ENCODE results near the gene SPRR2B.

DNA sequence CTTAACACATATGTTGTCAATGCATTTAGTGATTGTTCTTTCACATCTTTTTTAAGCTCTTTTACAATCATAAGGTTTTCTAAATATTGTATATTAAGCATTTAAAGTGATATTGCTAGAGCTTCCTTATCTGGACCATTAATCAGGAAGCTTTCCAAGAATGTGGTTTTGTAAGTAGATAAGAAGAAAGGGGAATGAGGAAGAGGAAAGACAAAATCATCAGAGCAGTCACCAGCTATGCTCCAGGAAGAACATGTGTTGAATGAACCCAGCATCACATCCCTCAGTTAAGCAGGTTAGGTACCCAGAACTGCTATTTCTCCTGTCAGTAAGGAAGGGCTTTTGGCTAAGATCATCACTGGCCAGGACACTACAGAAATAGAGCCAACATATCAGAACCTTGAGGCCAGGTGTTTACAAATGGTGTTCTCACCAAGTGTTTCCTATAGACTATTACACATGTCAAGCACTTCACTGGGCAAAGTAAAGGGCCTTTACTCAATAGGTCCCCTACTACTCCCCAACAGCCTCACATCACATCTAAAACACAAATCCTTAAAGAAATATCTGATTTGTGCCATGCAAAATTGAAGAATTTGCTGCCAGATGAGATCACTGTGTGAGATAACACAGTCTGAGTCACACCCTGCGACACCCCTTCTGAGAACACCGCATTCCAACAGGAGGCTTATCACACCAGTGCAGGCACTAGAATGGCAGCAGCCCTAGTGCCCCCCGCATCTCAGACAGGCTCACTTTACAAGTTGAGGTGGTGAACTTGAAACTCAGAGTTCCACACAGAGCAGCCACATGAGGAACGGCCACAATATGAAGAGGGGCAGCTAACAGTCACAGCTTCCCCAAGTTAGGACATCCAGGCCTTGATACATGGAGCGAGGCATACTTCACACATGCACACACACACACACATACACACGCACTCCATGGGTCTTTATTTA lies 12.3 kb downstream of the SPRR2B start:
- TF ChIP-seq ZNF24 (IDR thresholded peaks at IDR 0.05), result no peak
- TF ChIP-seq, protein P1, sequence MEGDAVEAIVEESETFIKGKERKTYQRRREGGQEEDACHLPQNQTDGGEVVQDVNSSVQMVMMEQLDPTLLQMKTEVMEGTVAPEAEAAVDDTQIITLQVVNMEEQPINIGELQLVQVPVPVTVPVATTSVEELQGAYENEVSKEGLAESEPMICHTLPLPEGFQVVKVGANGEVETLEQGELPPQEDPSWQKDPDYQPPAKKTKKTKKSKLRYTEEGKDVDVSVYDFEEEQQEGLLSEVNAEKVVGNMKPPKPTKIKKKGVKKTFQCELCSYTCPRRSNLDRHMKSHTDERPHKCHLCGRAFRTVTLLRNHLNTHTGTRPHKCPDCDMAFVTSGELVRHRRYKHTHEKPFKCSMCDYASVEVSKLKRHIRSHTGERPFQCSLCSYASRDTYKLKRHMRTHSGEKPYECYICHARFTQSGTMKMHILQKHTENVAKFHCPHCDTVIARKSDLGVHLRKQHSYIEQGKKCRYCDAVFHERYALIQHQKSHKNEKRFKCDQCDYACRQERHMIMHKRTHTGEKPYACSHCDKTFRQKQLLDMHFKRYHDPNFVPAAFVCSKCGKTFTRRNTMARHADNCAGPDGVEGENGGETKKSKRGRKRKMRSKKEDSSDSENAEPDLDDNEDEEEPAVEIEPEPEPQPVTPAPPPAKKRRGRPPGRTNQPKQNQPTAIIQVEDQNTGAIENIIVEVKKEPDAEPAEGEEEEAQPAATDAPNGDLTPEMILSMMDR (IDR thresholded peaks at IDR 0.05 in 2 of 3, conservative IDR thresholded peaks at IDR 0.05 in 1 of 3; ENCODE audit: control insufficient read depth in 2 of 3, extremely low read depth in 1 of 3, insufficient read depth in 1 of 3, low read depth in 3 of 3, low read length in 3 of 3), result no peak
- TF ChIP-seq, protein P2, sequence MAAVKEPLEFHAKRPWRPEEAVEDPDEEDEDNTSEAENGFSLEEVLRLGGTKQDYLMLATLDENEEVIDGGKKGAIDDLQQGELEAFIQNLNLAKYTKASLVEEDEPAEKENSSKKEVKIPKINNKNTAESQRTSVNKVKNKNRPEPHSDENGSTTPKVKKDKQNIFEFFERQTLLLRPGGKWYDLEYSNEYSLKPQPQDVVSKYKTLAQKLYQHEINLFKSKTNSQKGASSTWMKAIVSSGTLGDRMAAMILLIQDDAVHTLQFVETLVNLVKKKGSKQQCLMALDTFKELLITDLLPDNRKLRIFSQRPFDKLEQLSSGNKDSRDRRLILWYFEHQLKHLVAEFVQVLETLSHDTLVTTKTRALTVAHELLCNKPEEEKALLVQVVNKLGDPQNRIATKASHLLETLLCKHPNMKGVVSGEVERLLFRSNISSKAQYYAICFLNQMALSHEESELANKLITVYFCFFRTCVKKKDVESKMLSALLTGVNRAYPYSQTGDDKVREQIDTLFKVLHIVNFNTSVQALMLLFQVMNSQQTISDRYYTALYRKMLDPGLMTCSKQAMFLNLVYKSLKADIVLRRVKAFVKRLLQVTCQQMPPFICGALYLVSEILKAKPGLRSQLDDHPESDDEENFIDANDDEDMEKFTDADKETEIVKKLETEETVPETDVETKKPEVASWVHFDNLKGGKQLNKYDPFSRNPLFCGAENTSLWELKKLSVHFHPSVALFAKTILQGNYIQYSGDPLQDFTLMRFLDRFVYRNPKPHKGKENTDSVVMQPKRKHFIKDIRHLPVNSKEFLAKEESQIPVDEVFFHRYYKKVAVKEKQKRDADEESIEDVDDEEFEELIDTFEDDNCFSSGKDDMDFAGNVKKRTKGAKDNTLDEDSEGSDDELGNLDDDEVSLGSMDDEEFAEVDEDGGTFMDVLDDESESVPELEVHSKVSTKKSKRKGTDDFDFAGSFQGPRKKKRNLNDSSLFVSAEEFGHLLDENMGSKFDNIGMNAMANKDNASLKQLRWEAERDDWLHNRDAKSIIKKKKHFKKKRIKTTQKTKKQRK (IDR thresholded peaks at IDR 0.05; ENCODE audit: low read depth, low read length), result no peak
- no peak for TF ChIP-seq LARP7 (IDR thresholded peaks at IDR 0.05)
- TF ChIP-seq EZH2 (IDR thresholded peaks at IDR 0.05; ENCODE audit: borderline replicate concordance, control insufficient read depth, low read depth, low read length), result no peak
- TF ChIP-seq RAD51 (IDR thresholded peaks at IDR 0.05), result no peak
- no peak for TF ChIP-seq SIX5 (IDR thresholded peaks at IDR 0.05; ENCODE audit: low read depth, low read length, severe bottlenecking)
- no peak for TF ChIP-seq CHD2 (IDR thresholded peaks at IDR 0.05; ENCODE audit: borderline replicate concordance, low read depth, low read length)
- TF ChIP-seq NFIC (IDR thresholded peaks at IDR 0.05; ENCODE audit: low read depth, low read length), result no peak
